ENCODE results near the gene SIN3B. TPM values are rescaled to one million over a fixed set of nuclear protein-coding genes. Genes with fewer than 3 reads are reported as not detected.

SIN3B gene
- total and polyA plus RNA-seq, 7 experiments from 2014 or later = 4.0 to 105 (median 83.1) TPM

DNA sequence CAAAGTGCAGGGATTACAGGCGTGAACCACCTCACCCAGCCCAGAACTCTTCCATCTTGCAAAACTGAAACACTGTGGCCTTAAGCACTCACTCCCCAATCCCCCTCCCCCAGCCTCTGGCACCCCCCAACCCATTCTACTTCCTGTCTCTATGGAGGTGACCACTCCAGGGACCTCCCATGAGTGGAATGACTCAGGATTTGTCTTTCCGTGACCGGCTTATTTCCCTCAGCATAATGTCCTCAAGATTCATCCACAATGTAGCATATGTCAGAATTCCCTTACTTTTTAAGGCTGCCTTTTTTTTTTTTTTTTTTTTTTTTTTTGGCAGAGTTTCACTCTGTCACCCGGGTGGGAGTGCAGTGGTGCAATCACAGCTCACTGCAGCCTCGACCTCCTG lies 56.0 kb downstream of the SIN3B start:
- no peaks in the 10 kb centered on the region for H3K36me3 ChIP-seq (ENCODE audit: control insufficient read depth in 2 of 3, insufficient read depth in 3 of 3, low read length in 3 of 3)
- POLR2A ChIA-PET = no interaction called here
- CTCF ChIA-PET = no interaction called here

DNA sequence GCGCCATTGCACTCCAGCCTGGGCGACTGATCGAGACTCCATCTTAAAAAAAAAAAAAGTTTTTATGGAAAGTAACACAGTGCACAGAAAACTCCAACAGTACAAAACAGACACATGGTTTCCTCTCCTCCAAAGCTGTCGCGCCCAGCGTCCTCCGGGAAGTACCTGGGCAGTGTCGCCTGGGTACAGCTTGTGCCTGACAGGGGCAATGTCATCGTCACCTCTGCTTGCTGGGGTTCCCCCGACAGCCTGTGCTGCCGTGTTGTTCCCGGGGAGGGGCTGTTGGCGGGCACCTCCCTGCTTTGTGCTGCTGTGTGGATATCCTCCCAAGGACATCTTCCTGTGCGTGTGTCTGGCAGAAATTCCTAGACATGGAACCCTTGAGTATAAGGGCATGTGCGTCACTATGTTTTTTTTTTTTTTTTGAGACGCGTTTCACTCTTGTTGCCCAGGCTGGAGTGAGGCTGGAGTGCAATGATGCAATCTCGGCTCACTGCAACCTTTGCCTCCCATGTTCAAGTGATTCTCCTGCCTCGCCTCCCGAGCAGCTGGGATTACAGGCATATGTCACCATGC lies 57.2 kb downstream of the SIN3B start:
- intact Hi-C loops (cut with micrococcal nuclease) = no loop called here
- ChIA-PET CTCF (no interaction called here), POLR2A (no interaction called here)
- no peaks in the 10 kb centered on the region for H3K27me3 ChIP-seq (ENCODE audit: control insufficient read depth in 2 of 2, insufficient read depth in 2 of 2, low read length in 2 of 2)
- Mint-ChIP-seq H3K4me3 (no peak overlapping the region), H3K27ac (no peak overlapping the region), H3K36me3 (peaks cover 5 to 13% (median 9%) of the 10 kb centered on the region in 5 donors), H3K4me1 (peaks cover 0 to 15% (median 0%) of the 10 kb centered on the region in 7 donors), H3K27me3 (peaks cover 0 to 18% (median 11%) of the 10 kb centered on the region in 5 donors), H3K9me3 (peaks cover 7 to 26% (median 15%) of the 10 kb centered on the region in 11 donors)
- no peaks in the 10 kb centered on the region for H3K4me1 ChIP-seq (ENCODE audit: control insufficient read depth in 2 of 2, insufficient read depth in 2 of 2, low read length in 2 of 2)
- H3K36me3 ChIP-seq (ENCODE audit: control insufficient read depth in 2 of 3, insufficient read depth in 3 of 3, low read length in 3 of 3) = no peaks in the 10 kb centered on the region
- ATAC-seq (no peak), DNase-seq (no peak)
- H3K27ac ChIP-seq (ENCODE audit: low read depth, low read length) = no peak overlapping the region
- H3K4me3 ChIP-seq (ENCODE audit: low read length) = no peak overlapping the region
- peaks cover 0 to 21% (median under 1%) of the 10 kb centered on the region in 3 experiments for H3K9me3 ChIP-seq (ENCODE audit: control insufficient read depth in 2 of 3, low read length in 3 of 3)

More for the DNA sequence above, 56.0 kb downstream of the SIN3B start:
- Histone ChIP-seq H3K27me3 (ENCODE audit: control insufficient read depth in 2 of 2, insufficient read depth in 2 of 2, low read length in 2 of 2) (no peaks in the 10 kb centered on the region), H3K4me3 (ENCODE audit: low read length) (no peak overlapping the region), H3K9me3 (ENCODE audit: control insufficient read depth in 2 of 3, low read length in 3 of 3) (peaks cover 0 to 34% (median 6%) of the 10 kb centered on the region in 3 experiments), H3K27ac (ENCODE audit: low read depth, low read length) (no peak overlapping the region), H3K4me1 (ENCODE audit: control insufficient read depth in 2 of 2, insufficient read depth in 2 of 2, low read length in 2 of 2) (no peaks in the 10 kb centered on the region)
- H3K36me3 Mint-ChIP-seq = peaks cover 10 to 25% (median 17%) of the 10 kb centered on the region in 5 donors
- no peak for DNase-seq
- intact Hi-C loops (cut with micrococcal nuclease) = no loop called here
- peaks cover 0 to 10% (median 8%) of the 10 kb centered on the region in 5 donors for H3K27me3 Mint-ChIP-seq
- peaks cover 7 to 36% (median 24%) of the 10 kb centered on the region in 11 donors for H3K9me3 Mint-ChIP-seq
- peak overlapping the region in 1 of 9 donors; percentile 5 for H3K27ac Mint-ChIP-seq
- no peak for ATAC-seq
- peaks cover 0 to 15% (median 0%) of the 10 kb centered on the region in 7 donors for H3K4me1 Mint-ChIP-seq
- H3K4me3 Mint-ChIP-seq = no peak overlapping the region

DNA sequence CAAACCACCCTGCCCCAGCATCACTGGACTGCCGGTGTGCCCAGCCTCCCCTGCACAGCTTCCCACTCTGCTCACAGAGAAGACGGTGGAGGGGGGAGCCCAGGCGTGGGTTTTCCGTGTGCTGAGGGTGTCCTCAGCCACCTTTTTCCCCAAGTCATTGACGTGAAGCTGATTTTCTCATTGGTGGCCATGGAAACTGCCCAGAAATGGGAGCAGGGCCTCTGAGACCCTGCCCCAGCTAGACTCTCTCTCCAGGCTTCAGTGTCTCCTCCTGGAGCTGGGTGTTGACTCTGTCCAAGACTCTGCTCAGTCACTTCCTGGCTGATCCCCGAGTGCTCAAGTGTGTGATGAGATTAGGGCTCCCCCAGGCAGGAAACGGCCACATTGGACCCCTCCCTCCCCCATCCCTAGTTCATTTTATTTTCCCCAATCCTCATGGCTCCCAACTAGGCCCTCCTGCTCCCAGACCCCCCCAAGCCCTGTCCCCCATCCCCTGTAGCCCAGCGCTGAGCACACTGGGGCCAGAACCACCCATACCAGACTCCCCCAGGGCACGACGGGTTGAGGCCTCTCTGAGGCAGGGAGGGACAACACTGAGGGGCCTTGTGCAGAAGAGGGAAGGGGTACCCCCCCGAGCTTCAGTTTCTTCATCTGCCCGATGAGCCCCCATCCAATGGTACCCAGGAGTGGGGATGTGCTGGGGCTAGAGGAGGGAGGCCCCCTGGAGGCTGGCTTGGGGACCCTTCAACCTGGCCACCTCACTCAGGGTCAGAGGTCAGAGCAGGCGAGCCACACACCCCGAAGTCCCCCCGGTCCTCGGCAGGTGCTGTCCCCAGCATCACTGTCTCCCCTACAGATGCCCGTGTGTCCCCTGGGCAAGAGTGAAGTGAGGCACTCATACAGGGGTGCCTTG lies 58.4 kb downstream of the SIN3B start:
- intact Hi-C loops (cut with micrococcal nuclease) = no loop called here
- no peak overlapping the region for H3K4me3 Mint-ChIP-seq
- Histone ChIP-seq H3K9me3 (ENCODE audit: control insufficient read depth in 2 of 3, low read length in 3 of 3) (peaks cover 0 to 9% (median 0%) of the 10 kb centered on the region in 3 experiments), H3K27me3 (ENCODE audit: control insufficient read depth in 2 of 2, insufficient read depth in 2 of 2, low read length in 2 of 2) (no peaks in the 10 kb centered on the region), H3K4me3 (ENCODE audit: low read length) (no peak overlapping the region), H3K27ac (ENCODE audit: low read depth, low read length) (no peak overlapping the region), H3K4me1 (ENCODE audit: control insufficient read depth in 2 of 2, insufficient read depth in 2 of 2, low read length in 2 of 2) (no peaks in the 10 kb centered on the region), H3K36me3 (ENCODE audit: control insufficient read depth in 2 of 3, insufficient read depth in 3 of 3, low read length in 3 of 3) (no peaks in the 10 kb centered on the region)
- DNase-seq = no peak
- ChIA-PET CTCF (interaction anchor here (0.5 kb wide), 1 partner anchor 36 kb away, joined by 6 read pairs; no protein-coding TSS in a partner anchor), POLR2A (no interaction called here)
- H3K27me3 Mint-ChIP-seq = peaks cover 0 to 19% (median 14%) of the 10 kb centered on the region in 5 donors
- peaks cover 0 to 14% (median 7%) of the 10 kb centered on the region in 11 donors for H3K9me3 Mint-ChIP-seq
- peaks cover 0 to 5% (median 5%) of the 10 kb centered on the region in 5 donors for H3K36me3 Mint-ChIP-seq
- no peak for ATAC-seq
- no peak overlapping the region for H3K27ac Mint-ChIP-seq
- peaks cover 0 to 17% (median 0%) of the 10 kb centered on the region in 7 donors for H3K4me1 Mint-ChIP-seq

DNA sequence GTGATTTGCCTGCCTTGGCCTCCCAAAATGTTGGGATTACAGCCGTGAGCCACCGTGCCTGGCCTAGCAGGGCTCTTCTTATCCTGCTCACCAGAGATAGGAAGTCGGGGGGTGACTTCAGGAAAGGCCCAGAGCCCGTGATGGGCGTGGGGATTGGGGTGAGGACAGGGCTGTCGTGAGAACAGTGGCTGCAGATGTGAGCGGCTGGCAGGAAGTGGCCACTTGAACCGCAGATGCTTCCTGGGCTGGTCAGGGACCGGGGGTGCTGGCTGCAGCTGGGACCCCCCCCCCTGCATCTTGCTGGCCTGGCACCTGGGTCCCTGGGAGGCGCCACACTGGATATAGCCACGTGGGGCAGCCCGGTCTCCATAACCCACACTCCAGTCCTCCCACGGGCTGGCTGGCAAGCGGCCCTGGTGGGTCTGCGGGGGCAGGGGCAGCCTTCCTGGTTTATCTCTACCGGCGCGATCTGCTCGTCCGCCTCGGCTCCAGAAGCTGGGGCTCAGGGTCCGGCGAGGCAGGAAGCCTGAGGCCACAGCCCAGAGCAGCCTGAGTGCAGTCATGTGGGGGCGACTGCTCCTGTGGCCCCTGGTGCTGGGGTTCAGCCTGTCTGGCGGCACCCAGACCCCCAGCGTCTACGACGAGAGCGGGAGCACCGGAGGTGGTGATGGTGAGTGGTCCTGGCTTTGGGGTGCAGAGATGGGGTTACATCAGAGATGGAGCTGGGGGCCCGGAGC lies 59.6 kb downstream of the SIN3B start, which contains the start of gene F2RL3:
TSS of gene F2RL3 (plus strand) at position 371 of the 737 bp plus-strand sequence. CDS start at position 562, 191 bp downstream.
- Mint-ChIP-seq H3K9me3 (peaks cover 0 to 6% (median 0%) of the 10 kb centered on the region in 11 donors), H3K27ac (peak within 1 kb of the TSS in 1 of 9 donors; percentile 73), H3K4me1 (peaks cover 0 to 22% (median 5%) of the 10 kb centered on the region in 7 donors), H3K36me3 (no peaks in the 10 kb centered on the region), H3K27me3 (peaks cover 0 to 27% (median 17%) of the 10 kb centered on the region in 5 donors), H3K4me3 (peak within 1 kb of the TSS in 2 of 10 donors; percentile 42 to 56)
- ChIA-PET CTCF (interaction anchor here (0.6 kb wide), 1 partner anchor 58 kb away, joined by 3 read pairs; no protein-coding TSS in a partner anchor), POLR2A (no interaction called here)
- ATAC-seq (peak; percentile 33), DNase-seq (no peak)
- H3K27ac ChIP-seq (ENCODE audit: low read depth, low read length) = no peak within 1 kb of the TSS
- H3K36me3 ChIP-seq (ENCODE audit: control insufficient read depth in 2 of 3, insufficient read depth in 3 of 3, low read length in 3 of 3) = no peaks in the 10 kb centered on the region
- intact Hi-C loops (cut with micrococcal nuclease) = no loop called here
- no peak within 1 kb of the TSS for H3K4me3 ChIP-seq (ENCODE audit: low read length)
- H3K9me3 ChIP-seq (ENCODE audit: control insufficient read depth in 2 of 3, low read length in 3 of 3) = no peaks in the 10 kb centered on the region
- no peaks in the 10 kb centered on the region for H3K27me3 ChIP-seq (ENCODE audit: control insufficient read depth in 2 of 2, insufficient read depth in 2 of 2, low read length in 2 of 2)
- H3K4me1 ChIP-seq (ENCODE audit: control insufficient read depth in 2 of 2, insufficient read depth in 2 of 2, low read length in 2 of 2) = no peaks in the 10 kb centered on the region

DNA sequence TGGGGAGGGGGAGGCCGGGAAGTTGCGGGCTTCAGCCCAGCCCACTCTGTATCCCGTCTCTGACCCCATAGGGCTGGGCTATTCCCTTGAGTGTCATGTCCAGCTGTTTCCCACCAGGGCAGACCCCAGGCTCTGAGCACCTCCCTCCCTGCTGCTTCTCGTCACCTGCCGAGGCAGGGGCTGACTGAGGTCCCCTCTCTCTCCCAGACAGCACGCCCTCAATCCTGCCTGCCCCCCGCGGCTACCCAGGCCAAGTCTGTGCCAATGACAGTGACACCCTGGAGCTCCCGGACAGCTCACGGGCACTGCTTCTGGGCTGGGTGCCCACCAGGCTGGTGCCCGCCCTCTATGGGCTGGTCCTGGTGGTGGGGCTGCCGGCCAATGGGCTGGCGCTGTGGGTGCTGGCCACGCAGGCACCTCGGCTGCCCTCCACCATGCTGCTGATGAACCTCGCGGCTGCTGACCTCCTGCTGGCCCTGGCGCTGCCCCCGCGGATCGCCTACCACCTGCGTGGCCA lies 60.2 kb downstream of the SIN3B start:
- H3K9me3 Mint-ChIP-seq = peaks cover 0 to 6% (median 0%) of the 10 kb centered on the region in 11 donors
- no peak overlapping the region for H3K27ac Mint-ChIP-seq
- H3K27me3 ChIP-seq (ENCODE audit: control insufficient read depth in 2 of 2, insufficient read depth in 2 of 2, low read length in 2 of 2) = no peaks in the 10 kb centered on the region
- DNase-seq (no peak), ATAC-seq (no peak)
- no peaks in the 10 kb centered on the region for H3K4me1 ChIP-seq (ENCODE audit: control insufficient read depth in 2 of 2, insufficient read depth in 2 of 2, low read length in 2 of 2)
- CTCF ChIA-PET = no interaction called here
- H3K9me3 ChIP-seq (ENCODE audit: control insufficient read depth in 2 of 3, low read length in 3 of 3) = no peaks in the 10 kb centered on the region
- no peak overlapping the region for H3K4me3 ChIP-seq (ENCODE audit: low read length)
- no peak overlapping the region for H3K27ac ChIP-seq (ENCODE audit: low read depth, low read length)
- H3K4me1 Mint-ChIP-seq = peaks cover 0 to 24% (median 5%) of the 10 kb centered on the region in 7 donors
- POLR2A ChIA-PET = no interaction called here
- H3K4me3 Mint-ChIP-seq = peak overlapping the region in 1 of 10 donors; percentile 38
- H3K36me3 Mint-ChIP-seq = no peaks in the 10 kb centered on the region
- intact Hi-C loops (cut with micrococcal nuclease) = no loop called here
- peaks cover 0 to 33% (median 21%) of the 10 kb centered on the region in 5 donors for H3K27me3 Mint-ChIP-seq
- no peaks in the 10 kb centered on the region for H3K36me3 ChIP-seq (ENCODE audit: control insufficient read depth in 2 of 3, insufficient read depth in 3 of 3, low read length in 3 of 3)

DNA sequence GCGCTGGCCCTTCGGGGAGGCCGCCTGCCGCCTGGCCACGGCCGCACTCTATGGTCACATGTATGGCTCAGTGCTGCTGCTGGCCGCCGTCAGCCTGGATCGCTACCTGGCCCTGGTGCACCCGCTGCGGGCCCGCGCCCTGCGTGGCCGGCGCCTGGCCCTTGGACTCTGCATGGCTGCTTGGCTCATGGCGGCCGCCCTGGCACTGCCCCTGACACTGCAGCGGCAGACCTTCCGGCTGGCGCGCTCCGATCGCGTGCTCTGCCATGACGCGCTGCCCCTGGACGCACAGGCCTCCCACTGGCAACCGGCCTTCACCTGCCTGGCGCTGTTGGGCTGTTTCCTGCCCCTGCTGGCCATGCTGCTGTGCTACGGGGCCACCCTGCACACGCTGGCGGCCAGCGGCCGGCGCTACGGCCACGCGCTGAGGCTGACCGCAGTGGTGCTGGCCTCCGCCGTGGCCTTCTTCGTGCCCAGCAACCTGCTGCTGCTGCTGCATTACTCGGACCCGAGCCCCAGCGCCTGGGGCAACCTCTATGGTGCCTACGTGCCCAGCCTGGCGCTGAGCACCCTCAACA lies 60.8 kb downstream of the SIN3B start:
- Histone ChIP-seq H3K4me3 (ENCODE audit: low read length) (no peak overlapping the region), H3K27ac (ENCODE audit: low read depth, low read length) (no peak overlapping the region), H3K9me3 (ENCODE audit: control insufficient read depth in 2 of 3, low read length in 3 of 3) (no peaks in the 10 kb centered on the region), H3K4me1 (ENCODE audit: control insufficient read depth in 2 of 2, insufficient read depth in 2 of 2, low read length in 2 of 2) (no peaks in the 10 kb centered on the region), H3K36me3 (ENCODE audit: control insufficient read depth in 2 of 3, insufficient read depth in 3 of 3, low read length in 3 of 3) (no peaks in the 10 kb centered on the region), H3K27me3 (ENCODE audit: control insufficient read depth in 2 of 2, insufficient read depth in 2 of 2, low read length in 2 of 2) (no peaks in the 10 kb centered on the region)
- intact Hi-C loops (cut with micrococcal nuclease) = no loop called here
- no peak for ATAC-seq
- H3K9me3 Mint-ChIP-seq = peaks cover 0 to 5% (median 0%) of the 10 kb centered on the region in 11 donors
- DNase-seq = no peak
- POLR2A ChIA-PET = no interaction called here
- CTCF ChIA-PET = no interaction called here
- H3K36me3 Mint-ChIP-seq = no peaks in the 10 kb centered on the region
- H3K4me3 Mint-ChIP-seq = no peak overlapping the region
- no peak overlapping the region for H3K27ac Mint-ChIP-seq
- H3K27me3 Mint-ChIP-seq = peaks cover 0 to 38% (median 26%) of the 10 kb centered on the region in 5 donors
- peaks cover 0 to 24% (median 5%) of the 10 kb centered on the region in 7 donors for H3K4me1 Mint-ChIP-seq

All from naive thymus-derived CD4-positive, alpha-beta T cell (primary cell).